ENCODE data around the gene OSCP1. TPM values are rescaled to one million over a fixed set of nuclear protein-coding genes. Genes with fewer than 3 reads are reported as not detected.

OSCP1 gene
- total and polyA plus RNA-seq, 10 donors = 0.70 to 3.3 (median 1.4) TPM

- WGBS, 5 donors = 83 to 89% (median 87%) methylated on average over 3 of the region's 3 CpGs
Measured at GRCh38 chr1:36419140-36419539, 31.1 kb downstream of the OSCP1 start.

GRCh38 chr1:36417931-36418330 lies 32.3 kb downstream of the OSCP1 start:
- no peak for TF ChIP-seq CTCF (IDR thresholded peaks at IDR 0.05 in 8 of 11, conservative IDR thresholded peaks at IDR 0.05 in 3 of 11)
- no peak for TF ChIP-seq POLR2AphosphoS5 (IDR thresholded peaks at IDR 0.05)
- no peak for TF ChIP-seq POLR2A (IDR thresholded peaks at IDR 0.05)
- no peak for DNase-seq
- Histone ChIP-seq H3K9me3 (no peaks in the 10 kb centered on the region), H3K4me1 (peaks cover 4 to 31% (median 13%) of the 10 kb centered on the region in 6 donors), H3K27me3 (replicated peaks in 1 of 7) (no peaks in the 10 kb centered on the region), H3K27ac (no peak overlapping the region), H3K4me3 (no peak overlapping the region), H3K36me3 (peaks cover 0 to 9% (median 2%) of the 10 kb centered on the region in 6 donors)
- intact Hi-C loops (cut with DNase I; ENCODE audit: low total_unique reads) = loop anchor here (10.0 kb wide), 1 partner anchor 73 kb away; no protein-coding TSS in a partner anchor
- 81 to 98% (median 91%) methylated on average over 9 of the region's 9 CpGs for WGBS, 5 donors

More at GRCh38 chr1:36419140-36419539, 31.1 kb downstream of the OSCP1 start:
- Histone ChIP-seq H3K4me1 (peaks cover 4 to 31% (median 13%) of the 10 kb centered on the region in 6 donors), H3K36me3 (peaks cover 0 to 9% (median 2%) of the 10 kb centered on the region in 6 donors), H3K9me3 (no peaks in the 10 kb centered on the region), H3K27me3 (replicated peaks in 1 of 7) (no peaks in the 10 kb centered on the region), H3K4me3 (no peak overlapping the region), H3K27ac (no peak overlapping the region)
- intact Hi-C loops (cut with DNase I; ENCODE audit: low total_unique reads) = loop anchor here (10.0 kb wide), 1 partner anchor 74 kb away; no protein-coding TSS in a partner anchor
- DNase-seq = no peak
- TF ChIP-seq POLR2AphosphoS5 (IDR thresholded peaks at IDR 0.05) (no peak), POLR2A (IDR thresholded peaks at IDR 0.05) (no peak), CTCF (IDR thresholded peaks at IDR 0.05 in 8 of 11, conservative IDR thresholded peaks at IDR 0.05 in 3 of 11) (no peak)

GRCh38 chr1:36415661-36416326 lies 34.5 kb downstream of the OSCP1 start:
- Histone ChIP-seq H3K4me1 (peaks cover 4 to 25% (median 13%) of the 10 kb centered on the region in 6 donors), H3K27me3 (replicated peaks in 1 of 7) (no peaks in the 10 kb centered on the region), H3K4me3 (no peak overlapping the region), H3K36me3 (peaks cover 0 to 4% (median 0%) of the 10 kb centered on the region in 6 donors), H3K9me3 (no peaks in the 10 kb centered on the region), H3K27ac (no peak overlapping the region)
- WGBS, 5 donors = 91 to 93% (median 92%) methylated on average over 15 of the region's 15 CpGs
- TF ChIP-seq POLR2AphosphoS5 (IDR thresholded peaks at IDR 0.05) (no peak), POLR2A (IDR thresholded peaks at IDR 0.05) (no peak), CTCF (IDR thresholded peaks at IDR 0.05 in 8 of 11, conservative IDR thresholded peaks at IDR 0.05 in 3 of 11) (no peak)
- intact Hi-C loops (cut with DNase I; ENCODE audit: low total_unique reads) = loop anchor here (10.0 kb wide), 1 partner anchor 71 kb away; no protein-coding TSS in a partner anchor
- no peak for DNase-seq

- Histone ChIP-seq H3K27ac (no peak overlapping the region), H3K4me3 (no peak overlapping the region), H3K36me3 (peaks cover 0 to 8% (median 2%) of the 10 kb centered on the region in 6 donors), H3K4me1 (peaks cover 0 to 11% (median 2%) of the 10 kb centered on the region in 6 donors), H3K27me3 (replicated peaks in 1 of 7) (no peaks in the 10 kb centered on the region), H3K9me3 (no peaks in the 10 kb centered on the region)
- no peak for TF ChIP-seq POLR2A (IDR thresholded peaks at IDR 0.05)
- no peak for TF ChIP-seq CTCF (IDR thresholded peaks at IDR 0.05 in 8 of 11, conservative IDR thresholded peaks at IDR 0.05 in 3 of 11)
- no peak for DNase-seq
- intact Hi-C loops (cut with DNase I; ENCODE audit: low total_unique reads) = loop anchor here (10.0 kb wide), 1 partner anchor 70 kb away; no protein-coding TSS in a partner anchor
- WGBS, 5 donors = 91 to 96% (median 94%) methylated on average over 4 of the region's 4 CpGs
Measured at GRCh38 chr1:36414384-36414783, 35.9 kb downstream of the OSCP1 start.
